Activated naive CD4-positive, alpha-beta T cell treated with anti-CD3 and anti-CD28 coated beads, Interleukin-2, amount 50 U/mL, for 72 hours (primary cell): ENCODE data around the gene LZTR1. TPM values are rescaled to one million over a fixed set of nuclear protein-coding genes. Genes with fewer than 3 reads are reported as not detected.
"Not testable (repeated sequence)": the region's sequence is repeated elsewhere in the genome, so short reads cannot be mapped to it uniquely, and the experiment has no call there.

Experiments used
- ATAC-seq, 2 donors: fragments of 150-1000 bp; cut with Tn5 transposase; 2 replicates each; pipeline ENCODE4 v1.10.0; 2021; ENCODE audit warnings: mild to moderate bottlenecking in 2 of 2, moderate library complexity in 2 of 2
- DNase-seq, 2 donors: peaks; one replicate each; pipeline ENCODE4 v3.0.0; 2021 to 2022; ENCODE audit warnings: low spot score in 2 of 2
- H3K27ac Mint-ChIP-seq, 2 donors: one replicate each; pipeline ENCODE4 v1.8.0; 2022; ENCODE audit warnings: mild to moderate bottlenecking in 2 of 2, mixed read lengths in 2 of 2
- H3K36me3 Mint-ChIP-seq, 2 donors: one replicate each; pipeline ENCODE4 v1.8.0; 2022; ENCODE audit warnings: mixed read lengths in 2 of 2
- H3K9me3 Mint-ChIP-seq, 2 donors: one replicate each; pipeline ENCODE4 v1.8.0; 2022; ENCODE audit warnings: mixed read lengths in 2 of 2
- total RNA-seq, 2 donors: library from RNA; stranded (reverse); gene quantifications; one replicate each; pipeline ENCODE4 v1.2.3, GENCODE V29; 2022

Gene LZTR1
- total RNA-seq, 2 donors from 2014 or later, result 30.7 to 41.8 TPM

DNA sequence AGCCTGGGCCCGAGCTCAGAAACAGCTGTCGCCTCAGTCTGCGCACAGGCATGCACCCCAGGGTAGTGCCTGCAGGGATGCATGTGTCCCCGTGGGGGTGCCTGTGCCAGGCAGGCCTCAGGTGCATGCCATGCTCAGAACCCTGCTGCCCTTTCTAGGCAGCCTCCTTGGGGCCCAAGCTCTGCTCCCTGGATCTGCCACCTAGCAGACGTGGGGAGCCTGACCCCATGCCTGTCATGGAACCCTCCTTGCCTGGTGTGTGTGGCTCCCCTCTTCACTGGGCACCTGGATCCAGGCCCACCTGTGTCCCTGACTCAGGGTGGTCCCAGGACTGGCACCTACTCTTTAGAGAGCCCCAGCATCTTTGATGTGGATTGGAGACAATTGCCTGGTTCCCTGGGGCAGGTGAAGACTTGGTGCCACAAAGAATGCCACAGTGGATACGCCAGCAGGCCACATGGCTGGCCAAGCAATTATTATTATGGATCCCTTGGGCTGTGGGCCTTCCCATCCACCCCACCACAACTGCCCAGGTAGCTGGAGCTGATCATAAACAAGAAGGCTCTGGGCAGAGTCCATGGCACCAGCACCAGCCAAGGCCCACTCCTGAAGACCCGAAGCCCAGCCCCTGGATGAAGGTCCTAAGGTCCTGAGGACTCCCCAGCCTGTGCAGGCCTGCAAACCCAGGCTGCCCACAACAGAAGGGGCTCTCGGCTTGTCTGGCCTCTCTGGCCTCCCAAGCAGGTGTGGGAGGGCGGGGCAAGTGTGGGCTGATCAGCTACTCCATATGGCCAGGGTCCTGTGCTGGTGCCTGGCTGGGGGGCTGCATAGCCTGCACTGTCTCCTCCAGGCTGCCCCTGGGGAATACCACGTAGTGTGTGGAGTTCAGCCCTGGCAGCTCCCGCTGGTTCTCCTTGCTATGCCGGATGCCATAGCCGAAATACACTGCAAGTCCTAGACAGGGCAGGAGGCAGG is 46.5 kb downstream of the LZTR1 start:
- Mint-ChIP-seq H3K9me3 (no peaks in the 10 kb centered on the region), H3K27ac (no peak overlapping the region), H3K36me3 (peaks cover 0 to 7% of the 10 kb centered on the region in 2 donors)
- ATAC-seq (no peak), DNase-seq (no peak)

DNA sequence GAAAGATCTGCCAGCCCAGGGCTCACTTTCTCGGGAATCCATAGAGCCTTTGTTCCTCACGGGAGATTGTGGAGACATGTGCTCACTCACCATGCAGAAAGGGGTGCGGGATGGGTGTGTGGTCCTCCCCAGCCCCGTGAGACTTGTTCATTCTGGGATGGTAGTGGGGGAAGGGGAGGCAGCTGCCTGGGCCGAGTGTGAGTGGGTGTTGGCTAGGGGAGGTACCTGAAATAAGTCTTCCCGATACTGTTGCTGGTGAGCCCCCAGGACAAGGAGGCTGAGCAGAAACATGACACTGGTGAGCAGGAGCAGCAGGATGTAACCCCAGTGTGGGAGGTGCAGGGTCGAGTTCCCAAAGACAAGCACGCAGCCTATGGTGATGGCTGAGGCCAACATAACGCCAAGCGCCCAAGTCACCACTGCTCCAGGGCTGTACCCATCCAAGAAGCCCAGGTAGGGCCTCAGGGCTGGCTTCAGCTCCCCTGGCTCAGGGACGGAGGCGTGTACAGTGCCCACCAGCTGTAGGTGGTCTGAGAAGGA is 47.5 kb downstream of the LZTR1 start:
- H3K36me3 Mint-ChIP-seq, result peaks cover 0 to 7% of the 10 kb centered on the region in 2 donors
- no peaks in the 10 kb centered on the region for H3K9me3 Mint-ChIP-seq
- no peak overlapping the region for H3K27ac Mint-ChIP-seq
- no peak for ATAC-seq
- DNase-seq, result no peak

DNA sequence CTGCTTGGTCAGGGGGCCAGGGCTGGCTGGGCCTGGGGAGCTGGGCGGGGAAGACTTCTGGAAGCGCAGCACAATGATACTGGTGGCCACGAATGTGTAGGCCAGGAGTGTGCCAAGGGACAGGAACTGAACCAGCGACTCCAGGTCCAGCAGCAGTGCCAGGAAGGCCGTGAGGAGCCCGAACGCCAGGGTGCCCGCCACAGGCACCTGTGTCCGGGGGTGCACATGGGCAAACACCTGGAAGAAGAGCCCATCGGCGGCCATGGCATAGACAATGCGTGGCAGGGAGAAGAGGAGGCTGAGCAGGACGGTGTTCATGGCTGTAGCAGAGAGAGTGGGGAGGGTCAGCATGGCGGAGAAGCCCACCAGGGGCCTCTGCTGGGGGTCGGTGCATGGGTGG is 47.9 kb downstream of the LZTR1 start:
- DNase-seq (no peak), ATAC-seq (no peak)
- Mint-ChIP-seq H3K27ac (no peak overlapping the region), H3K36me3 (peaks cover 0 to 7% of the 10 kb centered on the region in 2 donors), H3K9me3 (no peaks in the 10 kb centered on the region)

DNA sequence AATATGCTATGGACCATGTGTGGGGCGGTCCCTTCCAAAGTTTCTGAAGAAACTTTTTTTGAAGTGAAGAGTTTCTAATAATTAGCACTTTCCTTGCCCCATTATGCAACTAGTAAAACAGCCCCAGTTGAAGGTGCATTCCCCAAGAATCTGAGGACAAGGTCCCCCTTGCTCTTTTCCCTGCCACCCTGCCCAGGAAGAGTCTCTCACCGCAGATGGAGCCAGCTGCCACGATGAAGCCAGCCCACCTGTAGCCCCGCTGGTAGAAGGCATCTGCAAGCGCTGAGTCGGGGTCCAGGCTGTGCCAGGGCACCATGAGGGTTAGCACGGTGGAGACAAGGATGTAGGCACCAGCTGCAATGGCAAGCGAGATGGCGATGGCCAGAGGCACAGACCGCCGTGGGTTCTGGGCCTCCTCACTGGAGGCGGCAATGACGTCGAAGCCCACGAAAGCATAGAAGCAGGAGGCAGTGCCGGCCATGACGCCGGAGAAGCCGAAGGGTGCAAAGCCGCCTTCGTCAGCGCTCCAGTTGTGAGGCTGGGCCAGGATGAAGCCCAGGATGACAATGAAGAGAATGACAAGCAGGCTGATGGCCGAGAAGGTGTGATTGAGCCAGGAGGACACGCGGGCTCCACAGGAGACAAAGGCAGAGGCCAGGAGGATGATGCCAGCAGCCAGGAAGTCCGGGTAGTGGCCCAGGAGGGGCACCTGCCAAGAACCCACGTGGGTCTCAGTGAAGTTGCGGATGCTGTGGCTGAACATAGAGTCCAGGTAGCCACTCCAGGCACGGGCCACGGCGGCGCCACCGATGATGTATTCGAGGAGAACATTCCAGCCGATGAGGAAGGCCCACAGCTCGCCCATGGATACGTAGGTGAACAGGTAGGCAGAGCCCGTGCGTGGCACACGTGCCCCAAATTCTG is 48.8 kb downstream of the LZTR1 start:
- Mint-ChIP-seq H3K27ac (no peak overlapping the region), H3K36me3 (peaks cover 0 to 7% of the 10 kb centered on the region in 2 donors), H3K9me3 (no peaks in the 10 kb centered on the region)
- DNase-seq (no peak), ATAC-seq (no peak)

DNA sequence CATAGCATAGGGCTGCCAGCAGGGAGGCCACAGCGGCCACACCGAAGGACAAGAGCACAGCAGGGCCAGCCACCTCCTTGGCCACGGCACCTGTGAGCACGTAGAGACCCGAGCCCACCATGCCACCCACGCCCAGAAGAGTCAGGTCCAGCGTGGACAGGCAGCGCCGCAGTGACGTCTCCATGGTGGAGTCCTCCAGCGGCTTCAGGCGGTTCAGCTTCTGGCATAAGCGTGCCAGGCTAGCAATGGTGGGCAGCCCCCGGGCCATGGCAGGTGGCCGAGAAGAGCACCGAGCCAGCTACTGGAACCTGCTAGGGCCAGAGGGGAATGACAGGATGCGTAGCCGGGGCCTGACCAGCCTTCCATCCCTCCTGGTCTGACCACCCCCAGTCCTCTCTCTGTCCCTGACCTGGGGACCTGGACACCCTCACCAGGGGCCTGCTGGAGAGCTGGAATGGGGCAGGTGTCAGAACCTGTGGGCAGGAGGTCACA is 49.5 kb downstream of the LZTR1 start:
- Mint-ChIP-seq H3K9me3 (no peaks in the 10 kb centered on the region), H3K36me3 (peaks cover 0 to 7% of the 10 kb centered on the region in 2 donors)

DNA sequence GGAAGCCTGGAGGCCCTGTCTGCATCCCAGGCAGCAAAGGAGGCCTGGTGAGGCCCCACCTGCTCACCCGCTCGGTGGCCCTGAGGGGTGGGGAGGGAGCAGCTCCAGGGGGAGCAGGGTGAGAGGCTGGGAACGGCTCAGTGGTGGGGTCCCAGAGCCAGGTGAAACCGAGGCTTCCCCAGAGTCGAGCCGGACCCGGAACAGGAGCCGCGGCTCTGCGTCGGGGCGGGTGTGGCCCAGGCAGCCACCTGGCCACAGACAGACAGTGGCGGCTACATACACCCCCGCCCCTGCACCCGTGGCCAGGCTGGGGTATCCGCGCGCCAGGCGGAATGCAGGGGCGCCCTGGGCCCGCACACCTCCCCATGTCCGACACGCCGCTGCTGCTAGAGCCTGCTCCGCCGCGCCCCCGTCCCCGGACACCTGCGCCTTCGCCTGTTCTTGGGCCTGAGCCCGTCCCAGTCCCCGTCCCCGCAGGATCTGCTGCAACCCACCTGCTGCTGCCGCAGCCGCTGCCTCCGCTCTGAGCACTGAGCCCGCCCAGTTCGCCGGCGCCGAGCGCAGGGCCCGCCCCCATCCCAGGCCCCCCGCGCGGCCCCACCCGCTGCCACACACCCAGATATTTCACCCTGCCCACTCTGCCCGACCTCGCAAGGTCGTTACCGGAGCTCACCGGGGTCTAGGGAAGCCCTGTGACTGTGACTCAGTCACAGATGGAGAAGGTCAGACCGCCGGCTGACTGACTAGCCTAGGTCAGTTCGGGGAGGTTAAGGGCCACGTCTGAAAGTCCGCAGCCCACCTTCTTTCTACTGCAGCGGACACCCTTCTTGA is 50.2 kb downstream of the LZTR1 start, which contains the start of gene SLC7A4:
SLC7A4 (minus strand) TSS at position 525 of the 831 bp plus-strand sequence. CDS start 749 bp downstream, outside the sequence.
- H3K36me3 Mint-ChIP-seq, result peaks cover 0 to 7% of the 10 kb centered on the region in 2 donors
- H3K27ac Mint-ChIP-seq, result no peak within 1 kb of the TSS
- DNase-seq (no peak), ATAC-seq (peak; percentile 9 to 26)
- H3K9me3 Mint-ChIP-seq, result no peaks in the 10 kb centered on the region

More for the DNA sequence above, 49.5 kb downstream of the LZTR1 start:
- DNase-seq (no peak), ATAC-seq (no peak)
- no peak overlapping the region for H3K27ac Mint-ChIP-seq

DNA sequence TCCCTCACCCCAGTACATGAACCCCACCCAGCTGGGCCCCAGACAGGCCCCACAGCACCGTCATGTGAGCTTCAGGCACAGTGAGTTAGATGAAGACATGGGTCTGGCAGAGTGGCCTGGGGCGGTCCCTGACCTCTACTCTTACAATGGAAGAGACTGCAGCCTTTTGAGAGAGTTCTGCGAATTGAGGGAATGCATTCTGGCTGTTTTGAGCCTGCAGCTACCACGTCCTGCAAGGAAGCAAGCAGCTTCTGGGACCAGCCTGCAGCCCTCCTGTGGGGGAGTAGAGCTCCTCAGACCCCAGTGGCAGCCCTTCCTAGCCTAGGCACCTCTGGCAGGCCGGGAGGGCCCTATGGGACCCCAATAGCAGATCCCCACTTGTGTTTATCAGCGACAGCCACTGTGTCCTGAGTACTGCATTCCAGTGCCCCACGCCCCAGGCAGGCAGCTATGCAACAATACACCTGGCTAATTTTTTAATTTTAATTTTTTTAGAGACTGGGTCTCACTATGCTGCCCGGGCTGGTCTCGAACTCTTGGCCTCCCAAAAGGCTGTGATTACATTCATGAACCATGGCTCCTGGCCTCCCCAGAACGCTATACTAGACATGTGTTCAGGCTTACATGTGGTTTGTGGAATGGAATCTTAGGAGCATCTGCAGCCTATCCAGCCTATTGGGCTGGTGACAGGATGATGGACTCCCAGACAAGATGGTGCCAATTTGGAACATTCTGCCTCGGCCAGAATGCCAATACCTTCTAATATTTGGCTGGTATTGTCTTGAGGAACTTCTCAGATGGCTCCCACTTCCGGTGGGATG is 51.0 kb downstream of the LZTR1 start:
- DNase-seq, result no peak
- H3K27ac Mint-ChIP-seq, result no peak overlapping the region

DNA sequence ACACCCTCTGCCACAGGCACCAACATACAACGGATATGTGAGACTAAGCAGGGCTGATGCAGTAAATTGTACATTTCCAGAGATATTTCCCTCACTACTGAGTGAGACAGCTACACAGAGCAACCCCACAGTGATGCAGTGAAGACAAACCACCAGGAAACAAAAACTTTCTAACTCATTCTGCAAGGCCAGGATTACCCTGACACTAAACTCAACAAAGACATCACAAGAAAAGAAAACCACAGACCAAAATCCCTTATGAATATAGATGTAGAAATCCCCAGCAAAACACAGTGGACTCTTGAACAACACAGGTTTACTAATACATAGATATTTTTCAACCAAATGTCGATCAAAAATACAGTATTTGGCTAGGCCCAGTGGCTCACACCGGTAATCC is 51.8 kb downstream of the LZTR1 start:
- Mint-ChIP-seq H3K9me3 (no peaks in the 10 kb centered on the region), H3K27ac (no peak overlapping the region), H3K36me3 (peaks cover 0 to 7% of the 10 kb centered on the region in 2 donors)
- ATAC-seq (peak in 1 of 2 donors; percentile 84), DNase-seq (no peak)

More for the DNA sequence above, 51.0 kb downstream of the LZTR1 start:
- ATAC-seq, result no peak
- Mint-ChIP-seq H3K9me3 (no peaks in the 10 kb centered on the region), H3K36me3 (peaks cover 0 to 7% of the 10 kb centered on the region in 2 donors)

DNA sequence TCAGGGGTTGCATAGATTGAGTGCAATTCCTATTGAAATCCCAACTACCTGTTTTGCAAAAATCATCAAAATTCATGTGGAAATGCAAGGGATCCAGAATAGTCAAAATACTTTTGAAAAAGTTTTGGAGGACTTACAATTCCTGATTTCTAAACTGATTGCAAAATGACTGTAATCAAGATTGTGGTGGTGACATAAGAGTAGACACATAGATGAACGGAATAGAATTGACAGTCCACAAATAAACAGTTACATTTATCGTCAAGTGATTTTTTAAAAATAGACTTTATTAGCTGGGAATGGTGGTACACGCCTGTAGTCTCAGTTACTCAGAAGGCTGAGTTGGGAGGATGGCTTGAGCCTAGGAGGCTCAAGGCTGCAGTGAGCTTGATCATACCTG is 52.9 kb downstream of the LZTR1 start:
- ATAC-seq (no peak), DNase-seq (no peak)
- Mint-ChIP-seq H3K27ac (no peak overlapping the region), H3K36me3 (peaks cover 0 to 7% of the 10 kb centered on the region in 2 donors), H3K9me3 (no peaks in the 10 kb centered on the region)

DNA sequence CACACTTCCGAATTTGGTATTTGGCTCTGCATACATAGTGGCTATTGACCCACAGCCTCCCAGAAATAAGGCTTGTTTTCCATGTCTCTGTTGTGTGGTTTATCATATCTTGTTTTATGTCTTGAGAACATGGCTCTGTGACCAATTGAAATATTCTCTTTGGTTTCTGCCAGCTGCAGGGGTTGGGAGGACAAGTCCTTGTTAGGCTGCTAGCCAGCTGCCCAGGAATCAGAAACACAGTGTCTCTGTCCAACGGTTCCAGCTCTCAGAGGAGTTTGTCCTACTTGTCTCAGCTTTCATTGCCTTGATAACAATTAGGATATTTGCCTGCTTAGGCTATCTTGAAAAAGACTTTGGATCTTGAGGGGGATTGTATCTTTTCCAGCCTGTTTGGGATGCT is 56.3 kb downstream of the LZTR1 start:
- ATAC-seq, result no peak

DNA sequence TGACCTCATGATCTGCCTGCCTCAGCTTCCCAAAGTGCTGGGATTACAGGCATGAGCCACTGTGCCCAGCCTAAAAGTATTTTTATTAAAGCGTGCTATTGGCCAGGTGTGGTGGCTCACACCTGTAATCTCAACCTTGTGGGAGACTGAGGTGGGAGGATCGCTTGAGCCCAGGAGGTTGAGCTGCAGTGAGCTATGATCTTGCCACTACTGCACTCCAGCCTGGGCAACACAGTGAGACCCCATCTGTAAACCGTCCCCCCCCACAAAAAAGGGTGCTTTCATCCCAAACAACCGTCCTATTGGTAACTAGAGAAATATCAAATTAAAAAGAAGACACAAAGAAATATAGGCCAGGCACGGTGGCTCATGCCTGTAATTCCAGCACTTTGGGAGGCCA is 57.1 kb downstream of the LZTR1 start:
- H3K36me3 Mint-ChIP-seq, ATAC-seq, H3K27ac Mint-ChIP-seq, H3K9me3 Mint-ChIP-seq, DNase-seq: not testable (repeated sequence)

More for the DNA sequence above, 56.3 kb downstream of the LZTR1 start:
- Mint-ChIP-seq H3K36me3 (no peaks in the 10 kb centered on the region), H3K27ac (no peak overlapping the region), H3K9me3 (no peaks in the 10 kb centered on the region)
- no peak for DNase-seq

DNA sequence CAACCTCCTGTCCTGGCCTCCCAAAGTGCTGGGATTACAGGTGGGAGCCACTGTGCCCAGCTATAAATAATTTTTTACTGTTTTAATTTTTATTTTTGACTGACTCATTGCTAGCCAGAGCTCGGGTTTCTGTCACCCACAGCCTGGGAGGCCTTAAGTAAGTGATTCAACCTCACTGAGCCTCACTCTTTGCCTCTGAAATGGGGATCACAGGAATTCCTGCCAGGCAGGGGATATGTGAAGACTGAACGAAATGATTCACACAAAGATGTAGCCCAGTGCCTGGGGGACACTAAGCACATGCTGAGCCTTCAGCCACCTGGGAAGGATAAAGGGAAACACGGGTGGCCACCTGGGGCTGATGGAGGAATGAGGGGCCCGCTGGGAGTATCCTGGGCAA is 59.8 kb downstream of the LZTR1 start:
- Mint-ChIP-seq H3K27ac (no peak overlapping the region), H3K9me3 (no peaks in the 10 kb centered on the region), H3K36me3 (no peaks in the 10 kb centered on the region)
- ATAC-seq, result no peak
- DNase-seq, result no peak

DNA sequence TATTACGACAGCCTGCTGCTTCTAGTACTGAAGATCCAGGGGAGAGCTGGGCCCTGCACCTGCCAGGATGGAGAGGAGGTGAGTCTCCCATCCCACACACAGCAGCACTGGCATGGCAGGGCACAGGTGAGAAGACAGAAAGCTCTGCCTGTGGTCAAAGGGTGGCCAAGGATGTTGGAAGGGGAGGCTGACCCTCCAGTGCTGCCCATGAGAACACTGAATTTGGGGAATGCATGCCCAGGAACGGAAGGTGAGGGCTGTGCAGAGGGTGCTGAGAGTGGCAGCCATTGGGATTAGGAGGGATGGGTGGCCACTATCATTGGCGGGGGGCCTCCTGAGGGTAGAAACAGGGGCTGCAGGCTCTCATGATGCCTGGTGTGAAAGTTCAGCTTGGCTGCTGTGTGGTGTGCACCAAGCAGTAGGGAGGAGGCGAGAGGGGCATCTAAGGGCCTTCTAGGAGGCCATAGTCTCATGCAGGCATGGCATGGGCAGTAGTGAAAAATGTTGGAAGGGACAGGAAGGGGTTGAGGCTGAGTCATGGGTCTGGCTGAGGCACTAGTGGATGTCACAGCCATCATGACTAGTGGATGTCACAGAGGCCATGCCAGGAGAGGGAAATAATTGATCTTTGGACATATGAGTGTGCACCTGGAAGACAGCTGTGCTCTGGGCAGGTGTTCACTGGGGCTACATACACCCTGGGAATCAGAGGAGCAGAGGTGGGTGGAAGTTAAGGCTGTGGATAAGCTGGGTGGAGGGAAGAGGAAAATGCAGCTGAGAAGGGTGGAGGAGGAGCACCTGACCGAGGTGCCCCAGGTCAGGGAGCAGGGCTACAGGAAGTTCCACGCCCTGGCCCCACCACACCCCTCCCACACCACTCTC is 61.1 kb downstream of the LZTR1 start:
- no peak for ATAC-seq

DNA sequence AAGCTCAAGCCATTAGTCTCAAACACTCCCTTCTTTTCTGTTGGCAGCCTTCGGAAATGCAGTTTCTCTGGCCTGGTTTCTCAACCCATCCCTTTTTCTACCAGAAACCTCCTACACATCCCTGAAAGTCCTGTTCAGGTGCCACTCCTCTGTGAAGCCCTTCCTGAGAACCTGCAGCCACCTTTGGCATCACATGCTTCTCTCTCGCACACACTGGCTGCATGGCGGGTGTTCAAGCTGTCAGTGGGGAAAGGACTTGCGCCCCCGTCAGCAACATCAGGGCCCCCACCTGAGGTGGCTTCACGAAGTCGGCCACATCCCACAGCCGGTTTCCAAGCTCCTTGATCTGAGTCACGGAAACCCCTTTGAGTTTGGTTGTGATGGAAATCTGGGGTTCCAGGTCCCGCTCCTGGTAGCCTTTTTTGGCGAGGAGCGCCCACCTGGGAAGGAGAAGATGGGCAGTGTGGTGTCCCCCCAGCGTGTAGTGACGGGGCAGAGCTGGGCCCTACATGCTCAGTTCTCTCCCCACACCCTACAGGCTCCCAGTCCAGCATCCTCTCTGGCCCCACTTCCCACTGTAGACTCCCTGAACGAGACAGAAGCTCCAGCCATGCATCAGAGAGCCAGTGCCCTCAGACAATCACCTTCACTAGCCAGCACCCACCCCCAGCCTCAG is 61.9 kb downstream of the LZTR1 start:
- no peak for ATAC-seq
- Mint-ChIP-seq H3K9me3 (no peaks in the 10 kb centered on the region), H3K27ac (no peak overlapping the region), H3K36me3 (no peaks in the 10 kb centered on the region)
- DNase-seq, result no peak

More for the DNA sequence above, 61.1 kb downstream of the LZTR1 start:
- Mint-ChIP-seq H3K27ac (no peak overlapping the region), H3K9me3 (no peaks in the 10 kb centered on the region), H3K36me3 (no peaks in the 10 kb centered on the region)
- DNase-seq, result no peak
